Activated CD8-positive, alpha-beta memory T cell treated with anti-CD3 and anti-CD28 coated beads, Interleukin-2, amount 50 U/mL, for 4 hours (primary cell): Measurements from ENCODE around the gene UBASH3A.
A peak's percentile ranks its signal among the peaks of the same experiment; 100 is the strongest.

ENCODE experiments used
- DNase-seq: peaks from one replicate; pipeline ENCODE4 v3.0.0-alpha.2; 2020

Gene UBASH3A

GRCh38 chr21:42432695-42433094 is 29.0 kb downstream of the UBASH3A start:
- no peak for DNase-seq

GRCh38 chr21:42433946-42434551 is 30.3 kb downstream of the UBASH3A start:
- no peak for DNase-seq

GRCh38 chr21:42434884-42435283 is 31.2 kb downstream of the UBASH3A start:
- no peak for DNase-seq

- DNase-seq: no peak
Observed at GRCh38 chr21:42435401-42435800, 31.7 kb downstream of the UBASH3A start.

GRCh38 chr21:42435833-42436232 is 32.1 kb downstream of the UBASH3A start:
- no peak for DNase-seq

- DNase-seq: no peak
Observed at GRCh38 chr21:42436914-42437313, 33.2 kb downstream of the UBASH3A start.

- DNase-seq: no peak
Observed at GRCh38 chr21:42437786-42438185, 34.1 kb downstream of the UBASH3A start.

GRCh38 chr21:42438316-42439205 is 34.9 kb downstream of the UBASH3A start:
- no peak for DNase-seq

GRCh38 chr21:42439284-42440186 is 35.8 kb downstream of the UBASH3A start:
- DNase-seq: peak; percentile 63

GRCh38 chr21:42440187-42440792 is 36.6 kb downstream of the UBASH3A start:
- DNase-seq: no peak

- no peak for DNase-seq
Observed at GRCh38 chr21:42441963-42442362, 38.3 kb downstream of the UBASH3A start.

GRCh38 chr21:42443181-42443785 is 39.6 kb downstream of the UBASH3A start:
- DNase-seq: no peak

GRCh38 chr21:42443876-42444744 is 40.4 kb downstream of the UBASH3A start:
- DNase-seq: no peak

- DNase-seq: no peak
Observed at GRCh38 chr21:42444745-42445059, 41.0 kb downstream of the UBASH3A start.

GRCh38 chr21:42445311-42445710 is 41.6 kb downstream of the UBASH3A start:
- DNase-seq: no peak

GRCh38 chr21:42446531-42446930 is 42.8 kb downstream of the UBASH3A start:
- DNase-seq: no peak

GRCh38 chr21:42447182-42447581 is 43.5 kb downstream of the UBASH3A start:
- DNase-seq: no peak

GRCh38 chr21:42447732-42448131 is 44.0 kb downstream of the UBASH3A start:
- no peak for DNase-seq

GRCh38 chr21:42448686-42449085 is 45.0 kb downstream of the UBASH3A start:
- DNase-seq: no peak

- no peak for DNase-seq
Observed at GRCh38 chr21:42451941-42452340, 48.2 kb downstream of the UBASH3A start.

GRCh38 chr21:42452401-42453223 is 48.9 kb downstream of the UBASH3A start:
- no peak for DNase-seq
